Activated gamma-delta T cell (primary cell): Measurements from ENCODE around the gene UPP1.

Source experiments
- DNase-seq: peaks from one replicate; lab custom pipeline; 2025; lab: John Stamatoyannopoulos, UW

The UPP1 gene

GRCh38 chr7:48085942-48086341, 3.1 kb upstream of the UPP1 start:
- DNase-seq, result no peak

- DNase-seq, result no peak
Measured at GRCh38 chr7:48087349-48087748, 1.7 kb upstream of the UPP1 start.

GRCh38 chr7:48088559-48089045, 463 bp upstream of the UPP1 start:
- DNase-seq, result peak; percentile 78

GRCh38 chr7:48090095-48090805, 1.2 kb downstream of the UPP1 start:
- no peak for DNase-seq

GRCh38 chr7:48091506-48092433, 2.7 kb downstream of the UPP1 start:
- DNase-seq, result no peak

GRCh38 chr7:48094861-48095293, 5.8 kb downstream of the UPP1 start:
- DNase-seq, result no peak

- DNase-seq, result no peak
Measured at GRCh38 chr7:48096273-48096672, 7.2 kb downstream of the UPP1 start.

GRCh38 chr7:48097521-48098231, 8.6 kb downstream of the UPP1 start:
- DNase-seq, result no peak

GRCh38 chr7:48098846-48099245, 9.8 kb downstream of the UPP1 start:
- no peak for DNase-seq

- DNase-seq, result no peak
Measured at GRCh38 chr7:48099781-48100180, 10.7 kb downstream of the UPP1 start.

GRCh38 chr7:48101352-48101751, 12.3 kb downstream of the UPP1 start:
- DNase-seq, result no peak

- no peak for DNase-seq
Measured at GRCh38 chr7:48101968-48102367, 12.9 kb downstream of the UPP1 start.

- no peak for DNase-seq
Measured at GRCh38 chr7:48102530-48102929, 13.5 kb downstream of the UPP1 start.

GRCh38 chr7:48105045-48105444, 16.0 kb downstream of the UPP1 start:
- no peak for DNase-seq

- DNase-seq, result no peak
Measured at GRCh38 chr7:48106906-48107659, 18.0 kb downstream of the UPP1 start.

GRCh38 chr7:48107926-48108472, 18.9 kb downstream of the UPP1 start:
- DNase-seq, result no peak

GRCh38 chr7:48108959-48109847, 20.1 kb downstream of the UPP1 start:
- DNase-seq, result no peak

GRCh38 chr7:48109848-48110663, 21.0 kb downstream of the UPP1 start:
- DNase-seq, result no peak

GRCh38 chr7:48110868-48111267, 21.8 kb downstream of the UPP1 start:
- DNase-seq, result no peak
